K562 (cell line): ENCODE data around the gene GPR4. TPM values are rescaled to one million over a fixed set of nuclear protein-coding genes. Genes with fewer than 3 reads are reported as not detected.

Experiments used
- BCOR ChIP-seq: fragments of 450-650 bp; IDR thresholded peaks from 2 replicates; pipeline ENCODE4 v1.6.1; 2016
- CEBPB ChIP-seq: fragments of 450-650 bp; IDR thresholded peaks from 2 replicates; pipeline ENCODE4 v1.6.1; 2016; ENCODE audit warnings: missing genetic modification characterization, missing compliant biosample characterization
- DIDO1 ChIP-seq: fragments of 450-650 bp; IDR thresholded peaks from 2 replicates; pipeline ENCODE4 v1.6.1; 2016; ENCODE audit warnings: low read depth, missing biosample characterization, missing genetic modification characterization
- HNRNPL ChIP-seq: fragments of 200-400 bp; formaldehyde crosslinking; IDR thresholded peaks from 2 replicates; pipeline ENCODE4 v1.6.1; 2017; ENCODE audit warnings: low read depth, mild to moderate bottlenecking, low read length
- KDM5B ChIP-seq: fragments of 200-600 bp; sonication (generic); IDR thresholded peaks from 2 replicates; pipeline ENCODE4 v1.6.1; 2012; ENCODE audit warnings: low read depth, mild to moderate bottlenecking, moderate library complexity, low read length, control low read depth, inconsistent platforms; ENCODE audit not compliant: insufficient replicate concordance
- KLF10 ChIP-seq: fragments of 250-450 bp; sonication (Bioruptor Pico); IDR thresholded peaks from 2 replicates; pipeline ENCODE4 v1.6.1; 2021; ENCODE audit warnings: matching md5 sums
- NFXL1 ChIP-seq: fragments of 450-650 bp; formaldehyde crosslinking; IDR thresholded peaks from 2 replicates; pipeline ENCODE4 v1.4.0; 2021; ENCODE audit warnings: mild to moderate bottlenecking
- SMARCA4 ChIP-seq: fragments of 450-650 bp; IDR thresholded peaks from 2 replicates; pipeline ENCODE4 v1.6.1; 2016
- SMC3 ChIP-seq: conservative IDR thresholded peaks from 2 replicates; pipeline ENCODE4 v1.6.1; 2011; ENCODE audit warnings: low read depth, low read length, improper control_type of control experiment; ENCODE audit not compliant: insufficient read depth
- TAF7 ChIP-seq: fragments of 450-650 bp; IDR thresholded peaks from 2 replicates; pipeline ENCODE4 v1.6.1; 2016; ENCODE audit warnings: missing genetic modification characterization, missing compliant biosample characterization
- TAL1 ChIP-seq: fragments of 450-650 bp; IDR thresholded peaks from 2 replicates; pipeline ENCODE4 v1.6.1; 2016; ENCODE audit warnings: mild to moderate bottlenecking
- TCF3 ChIP-seq: sonication (generic); formaldehyde crosslinking; IDR thresholded peaks from 2 replicates; pipeline ENCODE4 v1.4.0; 2020; ENCODE audit warnings: mild to moderate bottlenecking, missing genetic modification reagents
- TCFL5 ChIP-seq: fragments of 250-450 bp; sonication (Bioruptor Pico); conservative IDR thresholded peaks from 2 replicates; pipeline ENCODE4 v1.6.1; 2021; ENCODE audit warnings: mild to moderate bottlenecking, moderate library complexity, matching md5 sums
- ZC3H8 ChIP-seq: fragments of 450-650 bp; IDR thresholded peaks from 2 replicates; pipeline ENCODE4 v1.6.1; 2017
- ZNF23 ChIP-seq: fragments of 250-450 bp; sonication (Bioruptor Pico); IDR thresholded peaks from 2 replicates; pipeline ENCODE4 v1.4.0; 2020; ENCODE audit warnings: mild to moderate bottlenecking
- ZNF239 ChIP-seq: fragments of 250-450 bp; sonication (Bioruptor Pico); IDR thresholded peaks from 2 replicates; pipeline ENCODE4 v1.4.0; 2020; ENCODE audit warnings: mild to moderate bottlenecking
- ZNF699 ChIP-seq: fragments of 250-450 bp; sonication (Bioruptor Pico); IDR thresholded peaks from 2 replicates; pipeline ENCODE4 v1.8.0; 2021; ENCODE audit warnings: mild to moderate bottlenecking, moderate library complexity; ENCODE audit not compliant: insufficient replicate concordance
- ZNF780A ChIP-seq: fragments of 250-450 bp; sonication (Bioruptor Pico); IDR thresholded peaks from 2 replicates; pipeline ENCODE4 v1.5.0; 2021; ENCODE audit warnings: mild to moderate bottlenecking
- polyA plus RNA-seq, 8 experiments: library from polyadenylated mRNA; depleted of rRNA in 4 of 8; stranded (reverse) in 5 of 8; unstranded in 3 of 8; fragments of >200 nt; fragmentation: Nextera tagmentation in 2 of 8; fragmentation: Illumina TruSeq in 1 of 8; extraction: Ambion mirVana in 2 of 8; extraction: Trizol in 1 of 8; gene quantifications; 2 replicates each; pipeline versions ENCODE4 v1.2.1 to v1.2.3, GENCODE V29; 2011 to 2014; ENCODE audit warnings: inconsistent platforms in 1 of 8, missing spikeins in 1 of 8
- total RNA-seq, 7 experiments: library from RNA; depleted of rRNA in 6 of 7; stranded (reverse); fragments of >200 nt in 6 of 7; fragmentation: Illumina TruSeq in 2 of 7; extraction: Trizol in 2 of 7; gene quantifications; 2 replicates each; pipeline versions ENCODE4 v1.2.1 to v1.2.3, GENCODE V29; 2011 to 2021; ENCODE audit warnings: low replicate concordance in 1 of 7
- TF ChIP-seq, protein P1 (sequence below): sonication (generic); formaldehyde crosslinking; IDR thresholded peaks from 2 replicates; pipeline ENCODE4 v1.9.0; 2022; ENCODE audit warnings: mild to moderate bottlenecking, missing genetic modification reagents
- TF ChIP-seq, protein P2 (sequence below): fragments of 450-650 bp; IDR thresholded peaks from 2 replicates; pipeline ENCODE4 v1.7.0; 2016; ENCODE audit warnings: borderline replicate concordance
- TF ChIP-seq, protein P3 (sequence below): fragments of 450-650 bp; IDR thresholded peaks from 2 replicates; pipeline ENCODE4 v1.6.1; 2016; ENCODE audit warnings: borderline replicate concordance
- TF ChIP-seq, protein P4 (sequence below): fragments of 450-650 bp; formaldehyde crosslinking; conservative IDR thresholded peaks from 2 replicates; pipeline ENCODE4 v1.4.0; 2022; ENCODE audit warnings: mild to moderate bottlenecking, missing genetic modification characterization

Gene GPR4
- total and polyA plus RNA-seq, 9 of the 15 experiments (the other 6 are each of a cell fraction or from before 2014, with no cell fraction given): 0.03 to 0.09 (median 0.04) TPM; not detected in 5

DNA sequence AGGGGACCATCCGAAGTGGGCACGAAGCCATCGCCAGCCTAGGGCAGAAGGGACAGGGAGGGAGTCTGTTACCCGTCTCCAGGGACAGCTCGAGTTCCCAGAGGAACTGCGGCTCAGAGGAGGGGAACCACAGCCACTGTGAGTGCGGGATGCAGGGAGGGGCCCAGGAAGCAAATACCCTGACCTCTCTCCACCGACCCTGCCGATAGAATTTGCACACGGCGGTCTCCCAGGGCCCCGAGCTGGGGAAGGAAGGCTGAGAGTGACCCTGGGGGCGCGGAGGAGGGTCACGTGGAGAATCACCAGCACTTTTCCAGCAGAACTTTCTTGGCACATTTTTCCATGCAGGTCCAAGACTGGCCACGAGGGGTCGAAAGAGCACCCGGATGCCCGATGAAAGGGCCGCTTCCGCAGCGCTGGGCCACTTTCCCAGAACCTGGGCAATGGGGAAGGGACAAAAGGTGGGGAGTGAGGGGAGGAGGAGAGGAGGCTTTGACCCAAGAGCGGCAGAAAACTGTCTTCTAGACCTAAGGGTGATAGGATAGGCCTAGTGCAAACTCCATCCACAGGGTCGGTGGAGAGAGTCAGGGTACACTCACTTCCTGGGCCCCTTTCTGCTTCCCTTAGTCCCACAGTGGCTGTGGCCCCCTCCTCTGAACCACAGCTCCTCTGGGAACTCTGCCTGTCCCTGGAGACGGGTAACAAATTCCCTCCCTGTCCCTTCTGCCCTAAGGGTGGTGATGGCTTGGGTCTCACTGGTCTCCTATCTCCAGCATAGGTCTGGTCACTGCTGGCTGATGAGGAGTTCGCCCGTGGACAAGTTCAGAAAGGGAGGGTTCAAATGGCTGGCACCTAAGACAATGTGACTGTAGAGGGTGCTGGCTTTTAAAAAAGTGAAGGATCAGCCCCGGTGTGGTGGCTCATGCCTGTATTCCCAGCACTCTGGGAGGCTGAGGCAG is 5.3 kb upstream of the GPR4 start (continued):
- TF ChIP-seq NFXL1 (CRISPR knock-in tag): no peak
- no peak for TF ChIP-seq HNRNPL
- TF ChIP-seq ZC3H8: no peak
- TF ChIP-seq ZNF23 (CRISPR knock-in tag): no peak
- TF ChIP-seq TAF7 (tag): no peak
- no peak for TF ChIP-seq TCFL5 (CRISPR knock-in tag)
- no peak for TF ChIP-seq KDM5B
- no peak for TF ChIP-seq KLF10 (CRISPR knock-in tag)
- no peak for TF ChIP-seq ZNF239
- TF ChIP-seq, protein P1, sequence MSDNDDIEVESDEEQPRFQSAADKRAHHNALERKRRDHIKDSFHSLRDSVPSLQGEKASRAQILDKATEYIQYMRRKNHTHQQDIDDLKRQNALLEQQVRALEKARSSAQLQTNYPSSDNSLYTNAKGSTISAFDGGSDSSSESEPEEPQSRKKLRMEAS: peak; percentile 52
- peak; percentile 82 for TF ChIP-seq SMC3
- peak; percentile 38; the same call in 1 of the 2 replicates for TF ChIP-seq BCOR
- TF ChIP-seq, protein P2, sequence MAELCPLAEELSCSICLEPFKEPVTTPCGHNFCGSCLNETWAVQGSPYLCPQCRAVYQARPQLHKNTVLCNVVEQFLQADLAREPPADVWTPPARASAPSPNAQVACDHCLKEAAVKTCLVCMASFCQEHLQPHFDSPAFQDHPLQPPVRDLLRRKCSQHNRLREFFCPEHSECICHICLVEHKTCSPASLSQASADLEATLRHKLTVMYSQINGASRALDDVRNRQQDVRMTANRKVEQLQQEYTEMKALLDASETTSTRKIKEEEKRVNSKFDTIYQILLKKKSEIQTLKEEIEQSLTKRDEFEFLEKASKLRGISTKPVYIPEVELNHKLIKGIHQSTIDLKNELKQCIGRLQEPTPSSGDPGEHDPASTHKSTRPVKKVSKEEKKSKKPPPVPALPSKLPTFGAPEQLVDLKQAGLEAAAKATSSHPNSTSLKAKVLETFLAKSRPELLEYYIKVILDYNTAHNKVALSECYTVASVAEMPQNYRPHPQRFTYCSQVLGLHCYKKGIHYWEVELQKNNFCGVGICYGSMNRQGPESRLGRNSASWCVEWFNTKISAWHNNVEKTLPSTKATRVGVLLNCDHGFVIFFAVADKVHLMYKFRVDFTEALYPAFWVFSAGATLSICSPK: no peak
- no peak for TF ChIP-seq ZNF780A (CRISPR knock-in tag)
- TF ChIP-seq, protein P3, sequence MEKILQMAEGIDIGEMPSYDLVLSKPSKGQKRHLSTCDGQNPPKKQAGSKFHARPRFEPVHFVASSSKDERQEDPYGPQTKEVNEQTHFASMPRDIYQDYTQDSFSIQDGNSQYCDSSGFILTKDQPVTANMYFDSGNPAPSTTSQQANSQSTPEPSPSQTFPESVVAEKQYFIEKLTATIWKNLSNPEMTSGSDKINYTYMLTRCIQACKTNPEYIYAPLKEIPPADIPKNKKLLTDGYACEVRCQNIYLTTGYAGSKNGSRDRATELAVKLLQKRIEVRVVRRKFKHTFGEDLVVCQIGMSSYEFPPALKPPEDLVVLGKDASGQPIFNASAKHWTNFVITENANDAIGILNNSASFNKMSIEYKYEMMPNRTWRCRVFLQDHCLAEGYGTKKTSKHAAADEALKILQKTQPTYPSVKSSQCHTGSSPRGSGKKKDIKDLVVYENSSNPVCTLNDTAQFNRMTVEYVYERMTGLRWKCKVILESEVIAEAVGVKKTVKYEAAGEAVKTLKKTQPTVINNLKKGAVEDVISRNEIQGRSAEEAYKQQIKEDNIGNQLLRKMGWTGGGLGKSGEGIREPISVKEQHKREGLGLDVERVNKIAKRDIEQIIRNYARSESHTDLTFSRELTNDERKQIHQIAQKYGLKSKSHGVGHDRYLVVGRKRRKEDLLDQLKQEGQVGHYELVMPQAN: no peak
- no peak for TF ChIP-seq SMARCA4
- TF ChIP-seq ZNF699: no peak
- TF ChIP-seq, protein P4, sequence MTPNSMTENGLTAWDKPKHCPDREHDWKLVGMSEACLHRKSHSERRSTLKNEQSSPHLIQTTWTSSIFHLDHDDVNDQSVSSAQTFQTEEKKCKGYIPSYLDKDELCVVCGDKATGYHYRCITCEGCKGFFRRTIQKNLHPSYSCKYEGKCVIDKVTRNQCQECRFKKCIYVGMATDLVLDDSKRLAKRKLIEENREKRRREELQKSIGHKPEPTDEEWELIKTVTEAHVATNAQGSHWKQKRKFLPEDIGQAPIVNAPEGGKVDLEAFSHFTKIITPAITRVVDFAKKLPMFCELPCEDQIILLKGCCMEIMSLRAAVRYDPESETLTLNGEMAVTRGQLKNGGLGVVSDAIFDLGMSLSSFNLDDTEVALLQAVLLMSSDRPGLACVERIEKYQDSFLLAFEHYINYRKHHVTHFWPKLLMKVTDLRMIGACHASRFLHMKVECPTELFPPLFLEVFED: no peak
- TF ChIP-seq TAL1: no peak
- TF ChIP-seq TCF3 (CRISPR knock-in tag): no peak
- no peak for TF ChIP-seq CEBPB
- no peak for TF ChIP-seq DIDO1 (tag)
